GM21423 (cell line): Measurements from ENCODE around the gene TMEM132C.

Experiments used
- ATAC-seq: cut with Tn5 transposase; IDR thresholded peaks from one replicate; pipeline ENCODE4 v1.9.1; 2021; ENCODE audit warnings: mild to moderate bottlenecking, moderate library complexity; ENCODE audit not compliant: unreplicated experiment

Gene TMEM132C

DNA sequence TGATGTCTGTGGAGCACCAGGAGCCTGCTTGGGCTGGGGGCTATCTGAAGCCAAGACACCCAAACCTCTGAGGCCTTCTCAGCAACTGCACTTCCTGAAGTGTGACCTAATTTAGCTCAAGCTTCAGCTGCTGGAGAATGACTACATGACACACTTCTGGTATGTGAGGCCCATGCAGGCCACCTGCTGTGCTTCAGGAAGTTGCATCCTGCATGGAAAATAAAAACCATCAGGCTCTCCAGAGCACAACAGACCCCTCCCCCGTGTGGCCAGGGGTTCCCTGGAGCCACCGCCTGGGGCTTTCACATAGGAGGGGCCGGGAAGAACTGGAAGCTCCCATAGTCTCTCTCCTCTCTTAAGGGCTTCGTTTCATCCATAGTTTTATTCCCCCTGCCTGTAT is 339.1 kb downstream of the TMEM132C start:
- ATAC-seq: no peak

- no peak for ATAC-seq
These were observed 339.6 kb downstream of the TMEM132C start for GRCh38 chr12:128606538-128606937.

DNA sequence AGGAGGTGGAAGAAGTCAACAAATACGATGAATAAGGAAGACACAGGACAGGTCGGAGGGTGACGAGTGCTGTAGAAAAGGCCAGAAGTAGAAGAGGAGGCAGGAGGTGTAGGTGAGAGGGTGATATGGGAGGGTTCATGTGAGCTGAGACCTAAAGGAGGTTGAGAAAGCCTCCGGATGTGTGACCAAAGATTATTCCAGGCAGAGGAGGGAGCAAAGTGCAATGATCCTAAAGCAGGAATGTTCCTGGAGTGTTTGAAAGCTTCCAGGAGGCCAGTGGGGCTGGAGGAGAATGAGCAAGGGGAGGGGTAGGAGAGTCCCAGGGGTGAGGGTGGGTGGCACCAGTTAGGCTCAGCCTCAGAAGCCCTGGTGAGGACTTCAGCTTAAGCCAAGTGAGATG is 340.0 kb downstream of the TMEM132C start:
- no peak for ATAC-seq

DNA sequence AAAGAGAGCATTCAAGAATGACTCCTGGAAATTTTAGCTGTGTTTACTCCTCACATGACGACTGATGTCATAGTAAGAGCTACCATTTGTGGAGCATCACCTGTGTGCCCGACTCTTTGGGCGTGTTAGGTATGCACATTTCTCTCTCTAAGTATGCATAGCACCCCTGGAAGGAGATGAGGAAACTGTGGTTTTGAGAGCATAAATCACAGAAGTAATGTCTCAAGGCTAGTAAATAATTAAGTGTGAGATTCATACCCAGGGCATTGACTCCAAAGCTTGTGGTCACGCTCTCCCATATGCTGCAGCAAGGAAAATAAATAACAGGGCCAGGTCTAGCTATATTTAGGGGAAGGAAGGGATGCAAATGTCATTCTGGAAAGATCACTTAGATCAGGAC is 340.7 kb downstream of the TMEM132C start:
- no peak for ATAC-seq

DNA sequence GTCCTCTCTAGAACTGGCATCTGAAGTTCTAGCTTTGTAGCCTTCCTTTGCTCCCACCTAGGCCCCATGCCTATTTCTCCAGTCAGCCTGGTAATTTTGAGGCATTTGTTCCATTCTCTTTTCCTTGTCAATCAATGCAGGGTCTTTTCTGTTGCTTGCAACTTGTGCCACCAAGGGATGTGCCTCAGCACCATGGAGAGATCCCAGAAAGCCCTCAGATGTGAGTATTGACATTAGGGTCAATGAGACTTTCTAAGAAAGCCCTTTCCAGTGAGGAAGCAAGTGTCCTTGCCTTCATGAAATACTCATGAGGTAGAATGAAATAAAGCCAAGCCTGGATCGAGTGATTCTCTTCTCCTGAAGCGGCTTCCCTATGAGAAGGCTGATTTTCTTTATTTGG is 342.9 kb downstream of the TMEM132C start:
- ATAC-seq: no peak

DNA sequence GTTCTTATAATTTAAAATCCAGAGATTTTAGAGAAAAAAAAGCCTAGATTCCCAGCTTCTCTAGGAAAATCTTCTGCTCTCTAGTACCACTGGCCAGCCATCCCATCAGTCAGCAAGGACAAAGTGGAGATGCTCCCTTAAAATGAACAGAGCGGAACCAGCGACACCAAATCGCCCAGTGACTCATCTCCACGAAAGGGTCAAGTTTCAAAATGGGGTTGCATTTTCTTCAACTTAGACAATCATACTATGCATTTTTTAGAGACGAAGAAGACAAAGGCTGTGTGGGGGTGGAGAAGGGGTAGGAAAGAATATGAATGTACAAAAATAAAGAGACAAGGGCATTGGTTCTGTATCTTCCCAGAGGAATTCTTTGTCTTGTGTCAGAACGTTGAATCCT is 344.8 kb downstream of the TMEM132C start:
- no peak for ATAC-seq

GRCh38 chr12:128612150-128612850 is 345.3 kb downstream of the TMEM132C start:
- ATAC-seq: no peak

GRCh38 chr12:128613837-128614590 is 347.0 kb downstream of the TMEM132C start:
- ATAC-seq: no peak

DNA sequence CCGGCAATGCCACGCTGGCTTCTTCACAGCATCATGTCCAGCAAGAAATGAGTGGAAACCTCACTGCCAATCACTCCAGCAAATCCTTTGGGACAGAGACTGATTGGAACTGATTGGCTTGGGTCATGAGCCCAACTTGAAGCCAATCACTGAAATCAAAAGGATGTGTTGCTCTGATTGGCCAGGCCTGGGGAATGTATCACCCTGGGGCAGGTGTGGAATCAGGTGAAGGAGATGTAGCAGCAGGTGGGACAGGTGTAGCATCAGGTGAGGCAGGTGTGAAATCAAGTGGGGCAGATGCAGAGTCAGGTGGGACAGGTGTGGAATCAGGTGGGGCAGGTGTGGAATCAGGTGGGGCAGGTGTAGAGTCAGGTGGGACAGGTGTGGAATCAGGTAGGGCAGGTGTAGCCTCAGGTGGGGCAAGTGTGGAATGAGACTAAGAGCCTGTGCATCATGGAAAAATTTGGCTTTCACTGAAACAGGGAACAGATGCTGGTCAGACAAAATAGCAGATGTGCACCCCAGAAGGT is 350.4 kb downstream of the TMEM132C start:
- no peak for ATAC-seq

- no peak for ATAC-seq
These were observed 352.3 kb downstream of the TMEM132C start for GRCh38 chr12:128619263-128619662.

DNA sequence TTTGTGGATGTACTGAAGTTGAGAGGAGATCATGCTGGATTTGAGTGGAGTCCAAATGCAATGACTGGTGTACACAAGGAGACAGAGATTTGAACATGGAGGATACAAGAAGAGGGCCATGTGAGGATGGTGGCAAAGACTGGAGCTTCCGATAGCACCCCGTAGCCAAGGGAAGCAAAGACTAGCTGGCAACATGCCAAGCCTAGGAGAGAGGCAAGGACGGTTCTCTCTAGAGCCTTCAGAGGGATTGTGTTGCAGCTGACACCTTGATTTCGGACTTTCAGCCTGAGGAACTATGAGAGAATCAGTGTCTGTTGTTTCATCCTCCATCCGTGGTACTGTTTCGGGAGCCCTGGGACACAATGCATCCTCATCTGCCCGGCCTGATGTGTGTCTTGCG is 354.3 kb downstream of the TMEM132C start:
- no peak for ATAC-seq

GRCh38 chr12:128623748-128624147 is 356.8 kb downstream of the TMEM132C start:
- no peak for ATAC-seq

GRCh38 chr12:128626808-128627320 is 359.9 kb downstream of the TMEM132C start:
- no peak for ATAC-seq

- ATAC-seq: no peak
These were observed 360.7 kb downstream of the TMEM132C start for GRCh38 chr12:128627659-128628058.

- no peak for ATAC-seq
These were observed 363.0 kb downstream of the TMEM132C start for GRCh38 chr12:128629979-128630378.

DNA sequence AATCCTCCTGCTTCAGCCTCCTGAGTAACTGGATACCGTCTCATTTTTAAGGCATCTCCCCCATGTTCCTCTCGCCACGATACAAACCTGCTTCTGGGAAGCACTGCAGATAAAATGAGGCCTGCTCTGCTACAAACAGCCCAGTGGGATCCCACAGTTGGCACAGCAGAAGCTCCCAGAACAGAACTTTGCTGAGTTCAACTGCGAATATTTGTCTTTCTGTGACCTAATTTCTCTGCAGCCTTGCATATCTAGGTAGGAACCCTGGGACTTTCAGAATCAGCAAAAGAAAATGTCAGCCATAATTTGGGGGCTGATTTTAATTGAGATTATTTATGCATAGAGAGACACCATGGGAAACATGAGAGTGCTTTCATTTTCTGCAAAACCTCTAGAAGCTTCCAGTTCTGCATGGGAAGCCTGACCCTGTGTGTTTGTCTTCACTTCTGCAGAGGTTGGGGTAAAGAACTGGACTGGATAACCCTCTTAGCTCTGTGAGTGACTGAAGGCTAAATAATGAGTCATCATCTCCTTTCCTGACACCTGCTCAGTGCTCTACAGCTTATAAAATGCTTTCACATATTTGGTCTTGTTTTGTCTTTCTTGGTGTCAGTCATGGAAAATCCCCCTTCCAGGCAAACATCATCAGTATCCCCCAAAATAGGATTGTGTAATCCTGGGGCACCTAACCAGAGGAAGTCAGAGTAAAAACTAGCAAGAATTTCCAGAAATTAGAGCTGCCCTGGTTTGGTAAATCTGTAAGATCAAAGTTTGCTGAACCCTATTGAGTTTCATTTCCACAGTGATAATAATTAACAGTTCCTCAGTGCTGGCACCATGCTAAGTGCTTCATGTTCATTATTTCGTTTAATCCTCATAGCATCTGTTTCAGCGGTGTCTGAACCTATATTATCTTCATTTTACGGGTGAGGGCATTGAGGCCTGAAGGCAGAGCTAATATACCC is 371.0 kb downstream of the TMEM132C start:
- ATAC-seq: peak; percentile 98

DNA sequence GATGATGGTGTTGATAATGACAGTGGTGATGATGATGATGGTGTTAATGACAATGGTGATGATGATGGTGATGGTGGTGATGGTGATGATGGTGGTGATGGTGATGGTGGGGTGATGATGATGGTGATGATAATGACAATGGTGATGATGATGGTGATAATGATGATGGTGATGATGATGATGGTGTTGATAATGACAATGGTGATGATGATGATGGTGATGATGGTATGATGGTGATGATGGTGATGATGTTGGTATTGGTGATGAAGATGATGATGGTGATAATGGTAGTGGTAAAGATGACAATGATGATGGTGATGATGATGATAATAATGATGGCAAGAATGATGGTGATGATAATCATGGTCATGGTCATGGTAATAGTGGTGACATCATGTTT is 372.1 kb downstream of the TMEM132C start:
- ATAC-seq: no peak

GRCh38 chr12:128643155-128643554 is 376.2 kb downstream of the TMEM132C start:
- no peak for ATAC-seq

DNA sequence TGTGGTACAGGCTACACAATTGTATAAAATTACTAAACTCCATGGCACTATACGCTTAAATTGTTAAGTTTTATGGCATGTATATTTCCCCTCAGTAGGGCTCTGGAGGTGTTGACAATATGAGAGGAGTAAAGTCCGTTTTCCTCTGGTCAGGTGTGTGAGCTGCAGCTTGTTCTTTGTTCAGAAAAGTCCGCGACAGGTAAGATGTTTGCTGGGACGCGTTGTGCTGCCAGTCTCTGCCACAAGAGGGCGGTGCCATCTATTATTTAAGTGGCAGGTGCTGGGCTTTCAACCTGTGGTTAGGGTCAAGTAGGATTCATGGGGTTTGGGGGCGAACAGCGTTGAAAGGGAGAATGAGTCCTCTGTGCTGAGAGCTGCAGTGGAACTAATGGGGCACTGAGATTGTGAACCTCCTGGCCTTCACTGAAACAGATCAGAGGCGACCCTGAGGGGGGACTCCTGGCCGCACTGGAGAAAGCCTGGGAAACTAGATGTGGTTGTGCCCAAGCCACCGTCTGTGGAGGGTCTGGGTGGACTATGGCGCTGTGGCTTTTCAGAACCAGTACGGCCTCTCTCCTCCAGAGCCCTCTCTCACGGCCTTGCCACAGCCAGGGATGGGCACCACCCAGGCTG is 377.8 kb downstream of the TMEM132C start:
- no peak for ATAC-seq

DNA sequence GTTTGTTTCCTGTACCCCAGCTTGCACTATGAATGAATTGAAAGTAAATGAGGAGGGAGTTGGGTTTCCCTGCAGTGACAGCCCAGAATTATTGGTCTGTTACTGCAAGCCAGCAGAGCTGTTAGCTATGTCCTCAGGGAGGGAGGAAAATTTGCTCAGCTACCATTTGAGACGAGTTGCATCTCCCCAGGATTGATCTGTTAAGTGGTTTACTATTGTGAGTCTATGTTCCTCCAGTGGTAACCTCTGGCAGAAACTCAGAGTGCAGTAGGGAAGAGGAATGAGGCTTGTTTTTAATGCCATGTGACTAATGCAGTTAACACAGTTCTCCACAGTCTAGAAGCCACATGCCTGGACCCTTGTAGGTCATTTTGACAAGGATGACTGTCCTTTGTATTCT is 382.9 kb downstream of the TMEM132C start:
- ATAC-seq: no peak
